K562 (cell line): ENCODE results near the gene SDK1. TPM values are rescaled to one million over a fixed set of nuclear protein-coding genes. Genes with fewer than 3 reads are reported as not detected.

Source experiments
- ADNP ChIP-seq: fragments of 200-800 bp; sonication (Bioruptor generic); IDR thresholded peaks from 2 replicates; pipeline ENCODE4 v1.6.1; 2016; ENCODE audit warnings: missing genetic modification characterization, missing compliant biosample characterization
- BCOR ChIP-seq: fragments of 450-650 bp; IDR thresholded peaks from 2 replicates; pipeline ENCODE4 v1.6.1; 2016
- EHMT2 ChIP-seq: fragments of 450-650 bp; IDR thresholded peaks from 2 replicates; pipeline ENCODE4 v1.6.1; 2018; ENCODE audit warnings: antibody characterized with exemption
- EZH2 ChIP-seq: IDR thresholded peaks from 2 replicates; pipeline ENCODE4 v1.6.1; 2012; ENCODE audit warnings: low read depth, mild to moderate bottlenecking, inconsistent platforms, low read length, borderline replicate concordance
- GTF2E2 ChIP-seq: fragments of 200-800 bp; sonication (Bioruptor generic); IDR thresholded peaks from 2 replicates; pipeline ENCODE4 v1.6.1; 2016; ENCODE audit warnings: missing genetic modification characterization, missing compliant biosample characterization
- RFX1 ChIP-seq: fragments of 450-650 bp; IDR thresholded peaks from 2 replicates; pipeline ENCODE4 v1.6.1; 2016; ENCODE audit warnings: mild to moderate bottlenecking, moderate library complexity
- SNIP1 ChIP-seq: fragments of 450-650 bp; IDR thresholded peaks from 2 replicates; pipeline ENCODE4 v1.7.1; 2017; ENCODE audit warnings: low read depth, mild to moderate bottlenecking
- ZNF133 ChIP-seq: fragments of 250-450 bp; sonication (Bioruptor Pico); IDR thresholded peaks from 2 replicates; pipeline ENCODE4 v1.4.0; 2020; ENCODE audit warnings: mild to moderate bottlenecking
- ZNF766 ChIP-seq: fragments of 200-800 bp; sonication (Bioruptor generic); conservative IDR thresholded peaks from 2 replicates; pipeline ENCODE4 v1.6.1; 2016; ENCODE audit warnings: missing genetic modification characterization, missing compliant biosample characterization
- polyA plus RNA-seq, 8 experiments: library from polyadenylated mRNA; depleted of rRNA in 4 of 8; stranded (reverse) in 5 of 8; unstranded in 3 of 8; fragments of >200 nt; fragmentation: Nextera tagmentation in 2 of 8; fragmentation: Illumina TruSeq in 1 of 8; extraction: Ambion mirVana in 2 of 8; extraction: Trizol in 1 of 8; gene quantifications; 2 replicates each; pipeline versions ENCODE4 v1.2.1 to v1.2.3, GENCODE V29; 2011 to 2014; ENCODE audit warnings: inconsistent platforms in 1 of 8, missing spikeins in 1 of 8
- total RNA-seq, 7 experiments: library from RNA; depleted of rRNA in 6 of 7; stranded (reverse); fragments of >200 nt in 6 of 7; fragmentation: Illumina TruSeq in 2 of 7; extraction: Trizol in 2 of 7; gene quantifications; 2 replicates each; pipeline versions ENCODE4 v1.2.1 to v1.2.3, GENCODE V29; 2011 to 2021; ENCODE audit warnings: low replicate concordance in 1 of 7
- TF ChIP-seq, protein P1 (sequence below): fragments of 250-450 bp; sonication (Bioruptor Pico); IDR thresholded peaks from 2 replicates; pipeline ENCODE4 v1.5.0; 2020; ENCODE audit warnings: mild to moderate bottlenecking, borderline replicate concordance
- TF ChIP-seq, protein P2 (sequence below): fragments of 450-650 bp; IDR thresholded peaks from 2 replicates; pipeline ENCODE4 v1.6.1; 2016; ENCODE audit warnings: mild to moderate bottlenecking, moderate library complexity
- TF ChIP-seq, protein P3 (sequence below): sonication (generic); formaldehyde crosslinking; IDR thresholded peaks from 2 replicates; pipeline ENCODE4 v1.8.1; 2023; ENCODE audit warnings: mild to moderate bottlenecking, missing genetic modification reagents, moderate library complexity

Gene SDK1
- total and polyA plus RNA-seq, 9 of the 15 experiments (the other 6 are each of a cell fraction or from before 2014, with no cell fraction given): 0.16 TPM; not detected in 8

DNA sequence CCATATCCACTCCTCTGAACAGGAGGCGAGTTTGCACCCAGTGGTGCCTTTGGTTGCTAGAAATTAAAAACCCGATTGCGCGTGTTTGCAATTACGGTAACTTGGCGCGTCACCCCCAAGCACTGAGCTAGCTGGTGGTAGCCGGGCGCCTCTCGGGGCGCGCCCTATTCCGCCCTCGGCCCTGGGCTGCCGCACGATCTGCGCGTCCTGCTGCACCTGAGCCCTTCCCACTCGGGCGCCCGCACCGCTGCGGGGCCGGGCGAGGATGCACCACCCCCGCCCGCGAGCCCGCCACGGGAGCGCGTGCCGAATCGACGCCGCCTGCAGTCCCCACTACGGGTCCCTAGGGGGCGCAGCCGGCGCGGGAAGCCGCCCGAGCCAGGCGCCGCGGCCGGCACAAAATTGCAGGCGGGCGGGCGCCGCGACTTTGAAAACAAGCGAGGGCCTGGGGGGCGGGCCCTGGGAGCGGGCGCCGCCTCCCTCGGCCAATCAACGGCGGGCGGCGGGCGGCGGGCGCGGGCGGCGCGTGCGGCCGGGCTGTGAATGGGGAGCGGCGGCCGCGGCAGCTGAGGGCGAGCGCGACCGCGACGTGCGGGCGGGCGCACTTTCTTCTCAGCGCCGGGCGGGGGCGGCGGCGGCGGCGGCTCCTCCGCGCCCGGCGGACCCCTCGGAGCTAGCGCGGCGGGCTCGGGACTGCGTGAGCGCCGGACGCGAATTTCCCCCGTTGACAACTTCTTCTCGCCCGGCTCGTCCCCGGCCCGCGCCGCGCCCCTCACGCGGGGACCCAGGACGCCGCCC is at the start of gene SDK1 (continued):
- TF ChIP-seq ZNF133 (CRISPR knock-in tag) (no peak), EHMT2 (no peak), ZNF766 (CRISPR knock-in tag) (no peak), GTF2E2 (tag) (no peak), SNIP1 (no peak), RFX1 (no peak), ADNP (no peak), BCOR (no peak), EZH2 (no peak)
- TF ChIP-seq, protein P1, sequence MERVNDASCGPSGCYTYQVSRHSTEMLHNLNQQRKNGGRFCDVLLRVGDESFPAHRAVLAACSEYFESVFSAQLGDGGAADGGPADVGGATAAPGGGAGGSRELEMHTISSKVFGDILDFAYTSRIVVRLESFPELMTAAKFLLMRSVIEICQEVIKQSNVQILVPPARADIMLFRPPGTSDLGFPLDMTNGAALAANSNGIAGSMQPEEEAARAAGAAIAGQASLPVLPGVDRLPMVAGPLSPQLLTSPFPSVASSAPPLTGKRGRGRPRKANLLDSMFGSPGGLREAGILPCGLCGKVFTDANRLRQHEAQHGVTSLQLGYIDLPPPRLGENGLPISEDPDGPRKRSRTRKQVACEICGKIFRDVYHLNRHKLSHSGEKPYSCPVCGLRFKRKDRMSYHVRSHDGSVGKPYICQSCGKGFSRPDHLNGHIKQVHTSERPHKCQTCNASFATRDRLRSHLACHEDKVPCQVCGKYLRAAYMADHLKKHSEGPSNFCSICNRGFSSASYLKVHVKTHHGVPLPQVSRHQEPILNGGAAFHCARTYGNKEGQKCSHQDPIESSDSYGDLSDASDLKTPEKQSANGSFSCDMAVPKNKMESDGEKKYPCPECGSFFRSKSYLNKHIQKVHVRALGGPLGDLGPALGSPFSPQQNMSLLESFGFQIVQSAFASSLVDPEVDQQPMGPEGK (CRISPR knock-in tag): no peak
- TF ChIP-seq, protein P2, sequence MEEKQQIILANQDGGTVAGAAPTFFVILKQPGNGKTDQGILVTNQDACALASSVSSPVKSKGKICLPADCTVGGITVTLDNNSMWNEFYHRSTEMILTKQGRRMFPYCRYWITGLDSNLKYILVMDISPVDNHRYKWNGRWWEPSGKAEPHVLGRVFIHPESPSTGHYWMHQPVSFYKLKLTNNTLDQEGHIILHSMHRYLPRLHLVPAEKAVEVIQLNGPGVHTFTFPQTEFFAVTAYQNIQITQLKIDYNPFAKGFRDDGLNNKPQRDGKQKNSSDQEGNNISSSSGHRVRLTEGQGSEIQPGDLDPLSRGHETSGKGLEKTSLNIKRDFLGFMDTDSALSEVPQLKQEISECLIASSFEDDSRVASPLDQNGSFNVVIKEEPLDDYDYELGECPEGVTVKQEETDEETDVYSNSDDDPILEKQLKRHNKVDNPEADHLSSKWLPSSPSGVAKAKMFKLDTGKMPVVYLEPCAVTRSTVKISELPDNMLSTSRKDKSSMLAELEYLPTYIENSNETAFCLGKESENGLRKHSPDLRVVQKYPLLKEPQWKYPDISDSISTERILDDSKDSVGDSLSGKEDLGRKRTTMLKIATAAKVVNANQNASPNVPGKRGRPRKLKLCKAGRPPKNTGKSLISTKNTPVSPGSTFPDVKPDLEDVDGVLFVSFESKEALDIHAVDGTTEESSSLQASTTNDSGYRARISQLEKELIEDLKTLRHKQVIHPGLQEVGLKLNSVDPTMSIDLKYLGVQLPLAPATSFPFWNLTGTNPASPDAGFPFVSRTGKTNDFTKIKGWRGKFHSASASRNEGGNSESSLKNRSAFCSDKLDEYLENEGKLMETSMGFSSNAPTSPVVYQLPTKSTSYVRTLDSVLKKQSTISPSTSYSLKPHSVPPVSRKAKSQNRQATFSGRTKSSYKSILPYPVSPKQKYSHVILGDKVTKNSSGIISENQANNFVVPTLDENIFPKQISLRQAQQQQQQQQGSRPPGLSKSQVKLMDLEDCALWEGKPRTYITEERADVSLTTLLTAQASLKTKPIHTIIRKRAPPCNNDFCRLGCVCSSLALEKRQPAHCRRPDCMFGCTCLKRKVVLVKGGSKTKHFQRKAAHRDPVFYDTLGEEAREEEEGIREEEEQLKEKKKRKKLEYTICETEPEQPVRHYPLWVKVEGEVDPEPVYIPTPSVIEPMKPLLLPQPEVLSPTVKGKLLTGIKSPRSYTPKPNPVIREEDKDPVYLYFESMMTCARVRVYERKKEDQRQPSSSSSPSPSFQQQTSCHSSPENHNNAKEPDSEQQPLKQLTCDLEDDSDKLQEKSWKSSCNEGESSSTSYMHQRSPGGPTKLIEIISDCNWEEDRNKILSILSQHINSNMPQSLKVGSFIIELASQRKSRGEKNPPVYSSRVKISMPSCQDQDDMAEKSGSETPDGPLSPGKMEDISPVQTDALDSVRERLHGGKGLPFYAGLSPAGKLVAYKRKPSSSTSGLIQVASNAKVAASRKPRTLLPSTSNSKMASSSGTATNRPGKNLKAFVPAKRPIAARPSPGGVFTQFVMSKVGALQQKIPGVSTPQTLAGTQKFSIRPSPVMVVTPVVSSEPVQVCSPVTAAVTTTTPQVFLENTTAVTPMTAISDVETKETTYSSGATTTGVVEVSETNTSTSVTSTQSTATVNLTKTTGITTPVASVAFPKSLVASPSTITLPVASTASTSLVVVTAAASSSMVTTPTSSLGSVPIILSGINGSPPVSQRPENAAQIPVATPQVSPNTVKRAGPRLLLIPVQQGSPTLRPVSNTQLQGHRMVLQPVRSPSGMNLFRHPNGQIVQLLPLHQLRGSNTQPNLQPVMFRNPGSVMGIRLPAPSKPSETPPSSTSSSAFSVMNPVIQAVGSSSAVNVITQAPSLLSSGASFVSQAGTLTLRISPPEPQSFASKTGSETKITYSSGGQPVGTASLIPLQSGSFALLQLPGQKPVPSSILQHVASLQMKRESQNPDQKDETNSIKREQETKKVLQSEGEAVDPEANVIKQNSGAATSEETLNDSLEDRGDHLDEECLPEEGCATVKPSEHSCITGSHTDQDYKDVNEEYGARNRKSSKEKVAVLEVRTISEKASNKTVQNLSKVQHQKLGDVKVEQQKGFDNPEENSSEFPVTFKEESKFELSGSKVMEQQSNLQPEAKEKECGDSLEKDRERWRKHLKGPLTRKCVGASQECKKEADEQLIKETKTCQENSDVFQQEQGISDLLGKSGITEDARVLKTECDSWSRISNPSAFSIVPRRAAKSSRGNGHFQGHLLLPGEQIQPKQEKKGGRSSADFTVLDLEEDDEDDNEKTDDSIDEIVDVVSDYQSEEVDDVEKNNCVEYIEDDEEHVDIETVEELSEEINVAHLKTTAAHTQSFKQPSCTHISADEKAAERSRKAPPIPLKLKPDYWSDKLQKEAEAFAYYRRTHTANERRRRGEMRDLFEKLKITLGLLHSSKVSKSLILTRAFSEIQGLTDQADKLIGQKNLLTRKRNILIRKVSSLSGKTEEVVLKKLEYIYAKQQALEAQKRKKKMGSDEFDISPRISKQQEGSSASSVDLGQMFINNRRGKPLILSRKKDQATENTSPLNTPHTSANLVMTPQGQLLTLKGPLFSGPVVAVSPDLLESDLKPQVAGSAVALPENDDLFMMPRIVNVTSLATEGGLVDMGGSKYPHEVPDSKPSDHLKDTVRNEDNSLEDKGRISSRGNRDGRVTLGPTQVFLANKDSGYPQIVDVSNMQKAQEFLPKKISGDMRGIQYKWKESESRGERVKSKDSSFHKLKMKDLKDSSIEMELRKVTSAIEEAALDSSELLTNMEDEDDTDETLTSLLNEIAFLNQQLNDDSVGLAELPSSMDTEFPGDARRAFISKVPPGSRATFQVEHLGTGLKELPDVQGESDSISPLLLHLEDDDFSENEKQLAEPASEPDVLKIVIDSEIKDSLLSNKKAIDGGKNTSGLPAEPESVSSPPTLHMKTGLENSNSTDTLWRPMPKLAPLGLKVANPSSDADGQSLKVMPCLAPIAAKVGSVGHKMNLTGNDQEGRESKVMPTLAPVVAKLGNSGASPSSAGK: peak; percentile 63
- TF ChIP-seq, protein P3, sequence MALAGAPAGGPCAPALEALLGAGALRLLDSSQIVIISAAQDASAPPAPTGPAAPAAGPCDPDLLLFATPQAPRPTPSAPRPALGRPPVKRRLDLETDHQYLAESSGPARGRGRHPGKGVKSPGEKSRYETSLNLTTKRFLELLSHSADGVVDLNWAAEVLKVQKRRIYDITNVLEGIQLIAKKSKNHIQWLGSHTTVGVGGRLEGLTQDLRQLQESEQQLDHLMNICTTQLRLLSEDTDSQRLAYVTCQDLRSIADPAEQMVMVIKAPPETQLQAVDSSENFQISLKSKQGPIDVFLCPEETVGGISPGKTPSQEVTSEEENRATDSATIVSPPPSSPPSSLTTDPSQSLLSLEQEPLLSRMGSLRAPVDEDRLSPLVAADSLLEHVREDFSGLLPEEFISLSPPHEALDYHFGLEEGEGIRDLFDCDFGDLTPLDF (CRISPR knock-in tag): no peak
